Activated T-cell treated with anti-CD3 and anti-CD28 coated beads for 24 hours (primary cell): Measurements from ENCODE around the gene FAF1.
"Not testable (repeated sequence)": the region's sequence is repeated elsewhere in the genome, so short reads cannot be mapped to it uniquely, and the experiment has no call there.

Experiments
- DNase-seq: peaks from one replicate; pipeline ENCODE4 v3.0.0-alpha.2; 2020; ENCODE audit warnings: low read depth

The FAF1 gene

GRCh38 chr1:50959913-50960844 is at the start of gene FAF1:
FAF1 (minus strand) TSS chr1:50960267; CDS start chr1:50959811, 456 bp downstream.
- DNase-seq: peak; percentile 97

GRCh38 chr1:51009381-51009780 is 49.3 kb upstream of the FAF1 start:
- DNase-seq: no peak

GRCh38 chr1:51005549-51005948 is 45.5 kb upstream of the FAF1 start:
- not testable (repeated sequence) for DNase-seq

- DNase-seq: no peak
Observed at GRCh38 chr1:51002516-51002915, 42.4 kb upstream of the FAF1 start.

GRCh38 chr1:51000651-51001050 is 40.6 kb upstream of the FAF1 start:
- DNase-seq: no peak

- no peak for DNase-seq
Observed at GRCh38 chr1:51000160-51000559, 40.1 kb upstream of the FAF1 start.

- DNase-seq: not testable (repeated sequence)
Observed at GRCh38 chr1:50999375-50999774, 39.3 kb upstream of the FAF1 start.

- DNase-seq: no peak
Observed at GRCh38 chr1:50996083-50996482, 36.0 kb upstream of the FAF1 start.

GRCh38 chr1:50995651-50996050 is 35.6 kb upstream of the FAF1 start:
- no peak for DNase-seq

GRCh38 chr1:50994997-50995396 is 34.9 kb upstream of the FAF1 start:
- DNase-seq: no peak

- DNase-seq: no peak
Observed at GRCh38 chr1:50993645-50994044, 33.6 kb upstream of the FAF1 start.

- DNase-seq: no peak
Observed at GRCh38 chr1:50992532-50993318, 32.7 kb upstream of the FAF1 start.

- DNase-seq: no peak
Observed at GRCh38 chr1:50989694-50990093, 29.6 kb upstream of the FAF1 start.

- no peak for DNase-seq
Observed at GRCh38 chr1:50986653-50987052, 26.6 kb upstream of the FAF1 start.

GRCh38 chr1:50985094-50985493 is 25.0 kb upstream of the FAF1 start:
- no peak for DNase-seq

- DNase-seq: no peak
Observed at GRCh38 chr1:50983219-50983802, 23.2 kb upstream of the FAF1 start.

GRCh38 chr1:50982611-50983010 is 22.5 kb upstream of the FAF1 start:
- DNase-seq: no peak

GRCh38 chr1:50981741-50982140 is 21.7 kb upstream of the FAF1 start:
- no peak for DNase-seq

- no peak for DNase-seq
Observed at GRCh38 chr1:50980505-50980904, 20.4 kb upstream of the FAF1 start.

- no peak for DNase-seq
Observed at GRCh38 chr1:50979937-50980336, 19.9 kb upstream of the FAF1 start.

GRCh38 chr1:50978852-50979781 is 19.1 kb upstream of the FAF1 start:
- no peak for DNase-seq
